ENCODE measurements around the gene PANK4.
A peak's percentile ranks its signal among the peaks of the same experiment; 100 is the strongest.

Gene PANK4

GRCh38 chr1:2539312-2539907 lies 13.0 kb upstream of the PANK4 start:
- H3K27me3 ChIP-seq (ENCODE audit: insufficient read depth, poor library complexity, severe bottlenecking): no peaks in the 10 kb centered on the region
- DNase-seq (ENCODE audit: low spot score): no peak
- no peaks in the 10 kb centered on the region for H3K36me3 ChIP-seq (ENCODE audit: low read depth)
- TF ChIP-seq, protein P1, sequence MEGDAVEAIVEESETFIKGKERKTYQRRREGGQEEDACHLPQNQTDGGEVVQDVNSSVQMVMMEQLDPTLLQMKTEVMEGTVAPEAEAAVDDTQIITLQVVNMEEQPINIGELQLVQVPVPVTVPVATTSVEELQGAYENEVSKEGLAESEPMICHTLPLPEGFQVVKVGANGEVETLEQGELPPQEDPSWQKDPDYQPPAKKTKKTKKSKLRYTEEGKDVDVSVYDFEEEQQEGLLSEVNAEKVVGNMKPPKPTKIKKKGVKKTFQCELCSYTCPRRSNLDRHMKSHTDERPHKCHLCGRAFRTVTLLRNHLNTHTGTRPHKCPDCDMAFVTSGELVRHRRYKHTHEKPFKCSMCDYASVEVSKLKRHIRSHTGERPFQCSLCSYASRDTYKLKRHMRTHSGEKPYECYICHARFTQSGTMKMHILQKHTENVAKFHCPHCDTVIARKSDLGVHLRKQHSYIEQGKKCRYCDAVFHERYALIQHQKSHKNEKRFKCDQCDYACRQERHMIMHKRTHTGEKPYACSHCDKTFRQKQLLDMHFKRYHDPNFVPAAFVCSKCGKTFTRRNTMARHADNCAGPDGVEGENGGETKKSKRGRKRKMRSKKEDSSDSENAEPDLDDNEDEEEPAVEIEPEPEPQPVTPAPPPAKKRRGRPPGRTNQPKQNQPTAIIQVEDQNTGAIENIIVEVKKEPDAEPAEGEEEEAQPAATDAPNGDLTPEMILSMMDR (IDR thresholded peaks at IDR 0.05; ENCODE audit: poor library complexity, severe bottlenecking): peak; percentile 4
- H3K9me3 ChIP-seq (ENCODE audit: severe bottlenecking): no peaks in the 10 kb centered on the region
- H3K4me3 ChIP-seq (ENCODE audit: severe bottlenecking): no peak overlapping the region
- H3K4me1 ChIP-seq (ENCODE audit: insufficient read depth, poor library complexity, severe bottlenecking): peaks cover 26% of the 10 kb centered on the region
- no peak for ATAC-seq (ENCODE audit: low read depth)
- no peak overlapping the region for H3K27ac ChIP-seq (ENCODE audit: poor library complexity, severe bottlenecking)

GRCh38 chr1:2538872-2539271 lies 12.5 kb upstream of the PANK4 start:
- Histone ChIP-seq H3K4me1 (ENCODE audit: insufficient read depth, poor library complexity, severe bottlenecking) (peaks cover 31% of the 10 kb centered on the region), H3K9me3 (ENCODE audit: severe bottlenecking) (no peaks in the 10 kb centered on the region), H3K27ac (ENCODE audit: poor library complexity, severe bottlenecking) (no peak overlapping the region), H3K27me3 (ENCODE audit: insufficient read depth, poor library complexity, severe bottlenecking) (no peaks in the 10 kb centered on the region), H3K4me3 (ENCODE audit: severe bottlenecking) (no peak overlapping the region), H3K36me3 (ENCODE audit: low read depth) (no peaks in the 10 kb centered on the region)
- no peak for ATAC-seq (ENCODE audit: low read depth)
- TF ChIP-seq, protein P1 (IDR thresholded peaks at IDR 0.05; ENCODE audit: poor library complexity, severe bottlenecking): no peak
- no peak for DNase-seq (ENCODE audit: low spot score)

GRCh38 chr1:2538376-2538775 lies 12.0 kb upstream of the PANK4 start:
- no peak for DNase-seq (ENCODE audit: low spot score)
- H3K27ac ChIP-seq (ENCODE audit: poor library complexity, severe bottlenecking): no peak overlapping the region
- TF ChIP-seq, protein P1 (IDR thresholded peaks at IDR 0.05; ENCODE audit: poor library complexity, severe bottlenecking): no peak
- H3K36me3 ChIP-seq (ENCODE audit: low read depth): no peaks in the 10 kb centered on the region
- no peak for ATAC-seq (ENCODE audit: low read depth)
- H3K4me3 ChIP-seq (ENCODE audit: severe bottlenecking): no peak overlapping the region
- H3K27me3 ChIP-seq (ENCODE audit: insufficient read depth, poor library complexity, severe bottlenecking): no peaks in the 10 kb centered on the region
- H3K4me1 ChIP-seq (ENCODE audit: insufficient read depth, poor library complexity, severe bottlenecking): peaks cover 36% of the 10 kb centered on the region
- no peaks in the 10 kb centered on the region for H3K9me3 ChIP-seq (ENCODE audit: severe bottlenecking)

GRCh38 chr1:2537784-2538115 lies 11.4 kb upstream of the PANK4 start:
- Histone ChIP-seq H3K27me3 (ENCODE audit: insufficient read depth, poor library complexity, severe bottlenecking) (no peaks in the 10 kb centered on the region), H3K4me3 (ENCODE audit: severe bottlenecking) (no peak overlapping the region), H3K4me1 (ENCODE audit: insufficient read depth, poor library complexity, severe bottlenecking) (peaks cover 42% of the 10 kb centered on the region), H3K9me3 (ENCODE audit: severe bottlenecking) (no peaks in the 10 kb centered on the region), H3K36me3 (ENCODE audit: low read depth) (no peaks in the 10 kb centered on the region), H3K27ac (ENCODE audit: poor library complexity, severe bottlenecking) (no peak overlapping the region)
- ATAC-seq (ENCODE audit: low read depth) (no peak), DNase-seq (ENCODE audit: low spot score) (no peak)
- TF ChIP-seq, protein P1 (IDR thresholded peaks at IDR 0.05; ENCODE audit: poor library complexity, severe bottlenecking): no peak

- H3K27ac ChIP-seq (ENCODE audit: poor library complexity, severe bottlenecking): peak overlapping the region; percentile 87
- ATAC-seq (ENCODE audit: low read depth): no peak
- no peak for DNase-seq (ENCODE audit: low spot score)
- H3K9me3 ChIP-seq (ENCODE audit: severe bottlenecking): no peaks in the 10 kb centered on the region
- H3K36me3 ChIP-seq (ENCODE audit: low read depth): no peaks in the 10 kb centered on the region
- no peak overlapping the region for H3K4me3 ChIP-seq (ENCODE audit: severe bottlenecking)
- TF ChIP-seq, protein P1 (IDR thresholded peaks at IDR 0.05; ENCODE audit: poor library complexity, severe bottlenecking): no peak
- H3K4me1 ChIP-seq (ENCODE audit: insufficient read depth, poor library complexity, severe bottlenecking): peaks cover 50% of the 10 kb centered on the region
- H3K27me3 ChIP-seq (ENCODE audit: insufficient read depth, poor library complexity, severe bottlenecking): no peaks in the 10 kb centered on the region
Measured at GRCh38 chr1:2535981-2536380, 9.6 kb upstream of the PANK4 start.

Measured in RWPE2 (cell line).